CD14-positive monocyte (primary cell): Measurements from ENCODE around the gene TTC39A. TPM values are rescaled to one million over a fixed set of nuclear protein-coding genes. Genes with fewer than 3 reads are reported as not detected.

Source experiments
- DNase-seq, 3 donors: peaks; one replicate each; pipeline ENCODE4 v3.0.0-alpha.2; 2011 to 2022
- H2AFZ ChIP-seq: 2 replicates; pipeline ENCODE4 v1.6.0; 2012; ENCODE audit warnings: mild to moderate bottlenecking, low read depth, low read length, inconsistent platforms; ENCODE audit not compliant: insufficient read depth, poor library complexity, severe bottlenecking
- H3K27ac ChIP-seq, 2 donors: 1 replicate in 1 of 2; 2 replicates in 1 of 2; pipeline ENCODE4 v1.5.1; 2012 to 2013; ENCODE audit warnings: low read length in 2 of 2, control low read depth in 1 of 2, inconsistent platforms in 1 of 2, low read depth in 1 of 2, mild to moderate bottlenecking in 1 of 2
- H3K27me3 ChIP-seq, 2 donors: one replicate each; pipeline versions ENCODE4 v1.6.0 to v1.6.1; 2011 to 2013; ENCODE audit warnings: low read length in 2 of 2; ENCODE audit not compliant: control insufficient read depth in 2 of 2, insufficient read depth in 2 of 2
- H3K36me3 ChIP-seq, 2 donors: replicated peaks in 1 of 2; 1 replicate in 1 of 2; 2 replicates in 1 of 2; pipeline versions ENCODE4 v1.5.1 to v1.6.1; 2012 to 2013; ENCODE audit warnings: low read length in 2 of 2, control low read depth in 1 of 2, inconsistent platforms in 1 of 2, mild to moderate bottlenecking in 1 of 2; ENCODE audit not compliant: insufficient read depth in 2 of 2, control insufficient read depth in 1 of 2
- H3K4me1 ChIP-seq, 2 donors: 1 replicate in 1 of 2; 2 replicates in 1 of 2; pipeline versions ENCODE4 v1.5.1 to v1.6.1; 2012 to 2013; ENCODE audit warnings: low read length in 2 of 2, control low read depth in 1 of 2, inconsistent platforms in 1 of 2, mild to moderate bottlenecking in 1 of 2, moderate library complexity in 1 of 2; ENCODE audit not compliant: insufficient read depth in 2 of 2, control insufficient read depth in 1 of 2
- H3K4me2 ChIP-seq: replicated peaks from 2 replicates; pipeline ENCODE3; 2012; ENCODE audit warnings: low read length, moderate library complexity, mild to moderate bottlenecking; ENCODE audit not compliant: poor library complexity, severe bottlenecking; ENCODE audit errors: extremely low read depth
- H3K4me3 ChIP-seq, 3 experiments: fragments of 200-600 bp in 1 of 3; sonication (generic) in 1 of 3; replicated peaks in 1 of 3; 1 replicate in 2 of 3; 2 replicates in 1 of 3; pipeline ENCODE4 v1.5.1; 2011 to 2013; ENCODE audit warnings: low read length in 3 of 3, mild to moderate bottlenecking in 3 of 3, control low read depth in 2 of 3, low read depth in 2 of 3, inconsistent platforms in 1 of 3, moderate library complexity in 1 of 3
- H3K79me2 ChIP-seq: 2 replicates; pipeline ENCODE4 v1.6.0; 2012; ENCODE audit warnings: mild to moderate bottlenecking, control low read depth, inconsistent platforms, low read length, moderate library complexity; ENCODE audit not compliant: insufficient read depth
- H3K9ac ChIP-seq: 2 replicates; pipeline ENCODE4 v1.6.0; 2017; ENCODE audit warnings: low read length, mild to moderate bottlenecking; ENCODE audit not compliant: insufficient read depth, poor library complexity, severe bottlenecking
- H3K9me3 ChIP-seq, 2 donors: replicated peaks in 1 of 2; 1 replicate in 1 of 2; 2 replicates in 1 of 2; pipeline versions ENCODE4 v1.5.1 to v1.6.1; 2012 to 2013; ENCODE audit warnings: low read length in 2 of 2, control low read depth in 1 of 2; ENCODE audit not compliant: control insufficient read depth in 1 of 2, insufficient read depth in 1 of 2
- H4K20me1 ChIP-seq: 2 replicates; pipeline ENCODE4 v1.6.0; 2012; ENCODE audit warnings: mild to moderate bottlenecking, low read length, control low read depth, moderate library complexity; ENCODE audit not compliant: insufficient read depth
- H3K27ac Mint-ChIP-seq, 7 donors: one replicate each; pipeline ENCODE4 v1.8.0; 2020; ENCODE audit warnings: mild to moderate bottlenecking in 7 of 7, mixed read lengths in 7 of 7, moderate library complexity in 6 of 7, inconsistent platforms in 2 of 7
- H3K27me3 Mint-ChIP-seq, 3 donors: one replicate each; pipeline ENCODE4 v1.8.0; 2021 to 2022; ENCODE audit warnings: low read depth in 3 of 3, mild to moderate bottlenecking in 3 of 3, mixed read lengths in 3 of 3, moderate library complexity in 3 of 3, inconsistent platforms in 1 of 3
- H3K36me3 Mint-ChIP-seq, 2 donors: one replicate each; pipeline ENCODE4 v1.8.0; 2020; ENCODE audit warnings: mixed read lengths in 2 of 2, inconsistent platforms in 1 of 2, mild to moderate bottlenecking in 1 of 2
- H3K4me1 Mint-ChIP-seq: one replicate; pipeline ENCODE4 v1.8.0; 2020; ENCODE audit warnings: mild to moderate bottlenecking, mixed read lengths
- H3K4me3 Mint-ChIP-seq, 2 donors: one replicate each; pipeline ENCODE4 v1.8.0; 2020; ENCODE audit warnings: mild to moderate bottlenecking in 2 of 2, mixed read lengths in 2 of 2, moderate library complexity in 1 of 2
- H3K9me3 Mint-ChIP-seq, 7 donors: one replicate each; pipeline ENCODE4 v1.8.0; 2020 to 2022; ENCODE audit warnings: mixed read lengths in 7 of 7, mild to moderate bottlenecking in 6 of 7, moderate library complexity in 6 of 7, inconsistent platforms in 2 of 7
- CTCF ChIP-seq: fragments of 200-600 bp; IDR thresholded peaks from one replicate; pipeline ENCODE4 v1.8.0; 2022; ENCODE audit warnings: antibody characterized with exemption, mild to moderate bottlenecking
- WGBS: methylation state at CpG from one replicate; pipeline ENCODE4 v1.1.5; 2013; ENCODE audit warnings: missing lambda C conversion rate; ENCODE audit not compliant: insufficient coverage; 5-methylcytosine and 5-hydroxymethylcytosine counted together
- intact Hi-C, 2 donors: fragments of 100-400 bp; cut with micrococcal nuclease; formaldehyde crosslinking; loops; one replicate each; pipeline versions ENCODE4 v1.15.0 to v1.15.1; 2023
- polyA plus RNA-seq, 3 donors: library from polyadenylated mRNA; depleted of rRNA in 1 of 3; unstranded in 2 of 3; stranded (reverse) in 1 of 3; fragments of 300-500 nt in 2 of 3; fragments of >200 nt in 1 of 3; fragmentation: Illumina TruSeq in 2 of 3; gene quantifications; 1 replicate in 2 of 3; 2 replicates in 1 of 3; pipeline ENCODE4 v1.2.3, GENCODE V29; 2012 to 2021

The TTC39A gene
- polyA plus RNA-seq, 3 donors = 0.16 TPM; not detected in 2

- TF ChIP-seq CTCF = no peak
- Mint-ChIP-seq H3K36me3 (no peaks in the 10 kb centered on the region), H3K27me3 (peaks cover 1 to 5% (median 3%) of the 10 kb centered on the region in 3 donors), H3K4me1 (peaks cover 16% of the 10 kb centered on the region), H3K9me3 (peaks cover 0 to 1% (median 0%) of the 10 kb centered on the region in 7 donors), H3K4me3 (no peak overlapping the region), H3K27ac (no peak overlapping the region)
- H3K79me2 ChIP-seq = no peaks in the 10 kb centered on the region
- intact Hi-C loops = no loop called here
- peaks cover 9% of the 10 kb centered on the region in 2 donors for H3K4me1 ChIP-seq
- H3K4me3 ChIP-seq = no peak overlapping the region
- no peaks in the 10 kb centered on the region for H3K27me3 ChIP-seq
- H3K36me3 ChIP-seq = no peaks in the 10 kb centered on the region
- no peak for DNase-seq
- no peak overlapping the region for H3K9ac ChIP-seq
- no peak overlapping the region for H3K4me2 ChIP-seq
- no peak overlapping the region for H2AFZ ChIP-seq
- no peaks in the 10 kb centered on the region for H3K9me3 ChIP-seq
- 83% methylated on average over 8 of the region's 10 CpGs for WGBS
- no peaks in the 10 kb centered on the region for H4K20me1 ChIP-seq
- no peak overlapping the region for H3K27ac ChIP-seq
Observed at GRCh38 chr1:51302270-51302669, 28.1 kb downstream of the TTC39A start.

- Histone ChIP-seq H3K36me3 (no peaks in the 10 kb centered on the region), H3K27ac (no peak overlapping the region), H2AFZ (no peak overlapping the region), H3K79me2 (no peaks in the 10 kb centered on the region), H3K9me3 (no peaks in the 10 kb centered on the region), H3K9ac (no peak overlapping the region), H4K20me1 (no peaks in the 10 kb centered on the region), H3K4me2 (no peak overlapping the region), H3K27me3 (no peaks in the 10 kb centered on the region), H3K4me1 (peaks cover 13% of the 10 kb centered on the region in 2 donors), H3K4me3 (no peak overlapping the region)
- Mint-ChIP-seq H3K4me1 (peaks cover 19% of the 10 kb centered on the region), H3K36me3 (no peaks in the 10 kb centered on the region), H3K4me3 (no peak overlapping the region), H3K27me3 (peaks cover 1 to 5% (median 3%) of the 10 kb centered on the region in 3 donors), H3K9me3 (peaks cover 0 to 1% (median 0%) of the 10 kb centered on the region in 7 donors), H3K27ac (no peak overlapping the region)
- WGBS = no CpG with 5 or more reads among the region's 3 CpGs
- intact Hi-C loops = no loop called here
- no peak for DNase-seq
- no peak for TF ChIP-seq CTCF
Observed at GRCh38 chr1:51301844-51302162, 28.6 kb downstream of the TTC39A start.
